Ishikawa (cell line): ENCODE measurements around the gene RPL18.

Experiments
- CEBPB ChIP-seq: IDR thresholded peaks from 2 replicates; pipeline ENCODE4 v1.6.1; 2012
- CREB1 ChIP-seq: IDR thresholded peaks from 2 replicates; pipeline ENCODE4 v1.6.1; 2012; ENCODE audit warnings: low read depth
- EGR1 ChIP-seq: IDR thresholded peaks from 2 replicates; pipeline ENCODE4 v1.6.1; 2012
- EP300 ChIP-seq: IDR thresholded peaks from 2 replicates; pipeline ENCODE4 v1.6.1; 2012; ENCODE audit warnings: borderline replicate concordance
- FOXM1 ChIP-seq: IDR thresholded peaks from 2 replicates; pipeline ENCODE4 v1.6.1; 2012; ENCODE audit warnings: low read depth, borderline replicate concordance
- NFIC ChIP-seq: IDR thresholded peaks from 2 replicates; pipeline ENCODE4 v1.6.1; 2012
- RAD21 ChIP-seq: IDR thresholded peaks from 2 replicates; pipeline ENCODE4 v1.6.1; 2012; ENCODE audit warnings: low read depth
- REST ChIP-seq: IDR thresholded peaks from 2 replicates; pipeline ENCODE4 v1.6.1; 2012; ENCODE audit warnings: low read depth, mild to moderate bottlenecking
- TAF1 ChIP-seq: IDR thresholded peaks from 2 replicates; pipeline ENCODE4 v1.6.1; 2012; ENCODE audit warnings: low read depth, mild to moderate bottlenecking
- TCF12 ChIP-seq: IDR thresholded peaks from 2 replicates; pipeline ENCODE4 v1.6.1; 2012; ENCODE audit warnings: low read depth
- TEAD4 ChIP-seq: IDR thresholded peaks from 2 replicates; pipeline ENCODE4 v1.6.1; 2012
- YY1 ChIP-seq: IDR thresholded peaks from 2 replicates; pipeline ENCODE4 v1.6.1; 2012; ENCODE audit warnings: low read depth

GRCh38 chr19:48648134-48648533, 29.2 kb upstream of the RPL18 start:
- TF ChIP-seq TEAD4 (no peak), EP300 (no peak), CREB1 (no peak), CEBPB (no peak), YY1 (no peak), FOXM1 (no peak), TCF12 (no peak), REST (no peak), TAF1 (no peak), RAD21 (no peak), NFIC (no peak), EGR1 (no peak)
